Lower leg skin (tissue), 4 donors: ENCODE data around the gene UCKL1. TPM values are rescaled to one million over a fixed set of nuclear protein-coding genes. Genes with fewer than 3 reads are reported as not detected.

Experiments
- DNase-seq, 2 donors: peaks; one replicate each; pipeline ENCODE4 v3.0.0-alpha.2; 2019; ENCODE audit warnings: low spot score in 2 of 2
- H3K4me3 ChIP-seq: fragments of 200-600 bp; sonication (generic); 2 replicates; pipeline ENCODE4 v1.5.1; 2017; ENCODE audit warnings: mild to moderate bottlenecking, low read depth; ENCODE audit not compliant: poor library complexity, severe bottlenecking
- POLR2A ChIP-seq, 2 donors: fragments of 450-650 bp; IDR thresholded peaks; one replicate each; pipeline ENCODE4 v1.6.1; 2016 to 2017; ENCODE audit warnings: antibody characterized with exemption in 2 of 2, mild to moderate bottlenecking in 1 of 2, moderate library complexity in 1 of 2
- WGBS, 2 donors: methylation state at CpG; one replicate each; pipeline ENCODE4 v1.1.5; 2018; 5-methylcytosine and 5-hydroxymethylcytosine counted together
- intact Hi-C: fragments of 100-400 bp; cut with DNase I; formaldehyde crosslinking; loops from one replicate; pipeline ENCODE4 v1.15.0; 2023; ENCODE audit warnings: low total_unique reads
- total RNA-seq, 4 donors: library from RNA; depleted of rRNA; stranded (reverse); fragments of >200 nt; gene quantifications; one replicate each; pipeline ENCODE4 v1.1.0, GENCODE V29; 2016
- TF ChIP-seq, protein P1 (sequence below), 3 donors: fragments of 450-650 bp; IDR thresholded peaks; one replicate each; pipeline ENCODE4 v1.5.1; 2016; ENCODE audit warnings: antibody characterized with exemption in 3 of 3, mild to moderate bottlenecking in 3 of 3, moderate library complexity in 2 of 3

Gene UCKL1
- total RNA-seq, 4 donors from 2014 or later, result 28.1 to 44.3 (median 33.6) TPM

DNA sequence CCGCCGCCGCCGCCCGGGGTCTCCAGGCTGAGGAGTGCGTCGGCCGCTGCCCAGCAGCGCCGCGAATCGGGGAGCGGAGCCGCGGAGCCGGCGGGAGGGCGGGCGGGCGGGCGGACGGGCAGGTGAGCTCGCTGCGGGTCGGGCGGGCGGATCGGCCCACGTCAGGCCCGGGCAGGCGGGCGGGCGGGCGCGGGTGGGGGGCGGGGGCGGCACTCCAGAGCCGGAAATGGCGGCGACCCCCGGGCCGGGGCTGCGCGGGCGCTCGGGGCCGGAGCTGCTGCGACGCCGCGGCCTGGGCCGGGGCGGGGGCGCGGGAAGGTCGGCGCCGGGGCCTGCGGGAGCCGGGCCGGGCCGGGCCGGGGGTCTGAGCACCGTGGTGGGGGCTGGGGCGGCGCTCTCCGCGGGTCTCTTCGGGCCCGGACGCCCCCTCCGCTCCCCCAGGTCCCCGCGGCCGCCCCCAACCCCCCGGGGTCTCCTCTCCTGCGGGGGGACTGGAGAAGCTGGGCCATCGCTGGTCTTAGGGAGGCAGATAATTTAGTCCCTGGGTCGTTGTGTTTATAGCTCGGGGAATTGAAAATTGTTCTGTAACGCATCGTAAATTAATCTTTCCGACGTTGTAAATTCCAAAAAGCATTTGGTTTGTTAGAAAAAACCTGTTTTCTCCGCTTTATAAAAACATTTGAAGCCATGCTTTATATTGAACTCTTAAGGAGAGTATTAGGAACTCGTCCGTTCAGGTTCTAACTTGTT lies 60.8 kb downstream of the UCKL1 start:
- 0% methylated on average over 21 to 24 of the region's 87 CpGs for WGBS, 2 donors
- intact Hi-C loops, result no loop called here
- TF ChIP-seq, protein P1, sequence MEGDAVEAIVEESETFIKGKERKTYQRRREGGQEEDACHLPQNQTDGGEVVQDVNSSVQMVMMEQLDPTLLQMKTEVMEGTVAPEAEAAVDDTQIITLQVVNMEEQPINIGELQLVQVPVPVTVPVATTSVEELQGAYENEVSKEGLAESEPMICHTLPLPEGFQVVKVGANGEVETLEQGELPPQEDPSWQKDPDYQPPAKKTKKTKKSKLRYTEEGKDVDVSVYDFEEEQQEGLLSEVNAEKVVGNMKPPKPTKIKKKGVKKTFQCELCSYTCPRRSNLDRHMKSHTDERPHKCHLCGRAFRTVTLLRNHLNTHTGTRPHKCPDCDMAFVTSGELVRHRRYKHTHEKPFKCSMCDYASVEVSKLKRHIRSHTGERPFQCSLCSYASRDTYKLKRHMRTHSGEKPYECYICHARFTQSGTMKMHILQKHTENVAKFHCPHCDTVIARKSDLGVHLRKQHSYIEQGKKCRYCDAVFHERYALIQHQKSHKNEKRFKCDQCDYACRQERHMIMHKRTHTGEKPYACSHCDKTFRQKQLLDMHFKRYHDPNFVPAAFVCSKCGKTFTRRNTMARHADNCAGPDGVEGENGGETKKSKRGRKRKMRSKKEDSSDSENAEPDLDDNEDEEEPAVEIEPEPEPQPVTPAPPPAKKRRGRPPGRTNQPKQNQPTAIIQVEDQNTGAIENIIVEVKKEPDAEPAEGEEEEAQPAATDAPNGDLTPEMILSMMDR (IDR thresholded peaks at IDR 0.05), result no peak
- TF ChIP-seq POLR2A (IDR thresholded peaks at IDR 0.05), result no peak
- no peak for DNase-seq
- H3K4me3 ChIP-seq, result peak overlapping the region; percentile 55

DNA sequence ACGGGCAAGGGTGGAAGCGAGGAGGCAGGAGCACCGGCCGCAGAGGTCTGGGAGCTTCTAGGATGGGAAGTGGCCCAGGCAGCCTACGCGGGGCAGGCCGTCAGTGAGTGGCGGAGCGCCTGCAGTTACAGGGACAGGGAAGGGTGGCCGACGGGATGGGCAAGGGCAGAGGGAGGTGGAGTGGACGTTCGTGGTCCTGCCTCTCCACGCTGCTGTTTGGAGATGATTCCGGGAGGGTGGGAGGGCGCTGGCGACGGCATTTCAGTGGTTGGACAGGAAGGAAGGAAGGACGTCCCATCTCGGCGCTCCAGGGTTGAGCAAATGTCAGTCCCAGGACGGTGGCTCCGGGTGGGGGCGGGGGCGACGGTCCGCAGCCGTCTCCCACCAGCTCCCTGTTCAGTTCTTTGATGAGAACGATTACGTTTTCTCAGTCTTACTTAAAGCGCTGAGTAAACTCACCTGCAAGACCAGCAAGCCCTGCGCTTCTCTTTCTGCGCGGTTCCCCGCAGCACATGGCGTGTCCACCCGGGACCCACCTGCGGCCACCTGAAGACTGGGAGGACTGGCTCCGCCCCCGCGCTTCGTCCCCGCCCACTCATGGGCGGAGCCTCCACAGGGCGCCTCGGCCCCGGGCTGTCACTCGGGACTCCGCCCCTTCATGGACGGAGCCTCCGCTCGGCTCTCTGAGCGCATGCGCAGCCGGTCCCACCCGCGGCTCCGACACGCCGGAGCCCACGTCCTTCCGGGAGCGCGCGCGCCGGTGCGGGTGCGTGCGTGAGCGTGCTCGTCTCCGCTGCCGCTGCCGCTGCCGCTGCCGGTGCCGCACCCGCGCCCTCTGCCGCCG lies 61.6 kb downstream of the UCKL1 start, which contains the start of gene DNAJC5:
DNAJC5 (plus strand) TSS at position 769 of the 844 bp plus-strand sequence. CDS start 33,220 bp downstream, outside the sequence.
- peak within 1 kb of the TSS; percentile 55 for H3K4me3 ChIP-seq
- WGBS, 2 donors, result 2 to 3% methylated on average over 57 of the region's 82 CpGs
- peak; percentile 92 to 98 for DNase-seq
- no peak for TF ChIP-seq POLR2A (IDR thresholded peaks at IDR 0.05)
- TF ChIP-seq, protein P1 (IDR thresholded peaks at IDR 0.05), result no peak
- intact Hi-C loops, result no loop called here

DNA sequence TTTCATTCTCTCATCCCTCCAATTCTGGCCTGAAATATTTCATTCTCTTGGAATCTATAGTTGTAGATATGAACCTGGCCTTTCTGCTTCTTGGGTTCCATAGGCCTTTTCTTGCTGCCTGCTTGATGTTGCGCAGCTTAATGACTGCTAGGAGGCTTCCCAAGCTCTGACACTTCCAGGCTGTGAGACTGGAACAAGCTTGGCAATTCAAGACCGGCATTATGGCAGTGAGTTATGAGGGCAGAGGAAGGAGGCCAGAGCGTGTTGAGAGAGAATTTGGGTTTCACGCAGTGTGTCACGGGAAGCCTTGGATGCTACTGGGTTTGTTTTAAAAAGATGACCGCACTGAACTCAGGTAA lies 62.2 kb downstream of the UCKL1 start:
- TF ChIP-seq, protein P1 (IDR thresholded peaks at IDR 0.05), result no peak
- no peak for DNase-seq
- 17 to 30% methylated on average over 6 of the region's 6 CpGs for WGBS, 2 donors
- H3K4me3 ChIP-seq, result no peak overlapping the region
- intact Hi-C loops, result no loop called here

DNA sequence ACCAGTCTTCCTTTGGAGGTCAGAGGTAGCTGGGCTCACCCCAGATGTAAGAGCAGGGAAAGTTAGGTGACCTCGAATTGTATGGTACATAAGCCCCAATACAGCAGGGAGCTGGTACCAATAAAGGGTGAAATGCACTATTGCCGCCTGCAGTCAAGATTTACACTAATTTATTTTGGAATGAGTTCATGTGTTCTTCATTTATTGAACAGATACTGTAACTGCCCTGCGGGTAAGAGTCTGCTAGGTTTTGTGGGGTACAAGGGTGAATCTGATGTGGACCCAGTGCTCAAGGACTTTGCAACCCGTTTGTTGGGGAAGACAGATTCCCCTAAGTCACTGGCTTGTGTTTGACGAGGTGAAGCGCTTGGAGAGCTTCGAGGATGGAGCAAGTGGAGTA lies 63.8 kb downstream of the UCKL1 start:
- TF ChIP-seq, protein P1 (IDR thresholded peaks at IDR 0.05), result no peak
- TF ChIP-seq POLR2A (IDR thresholded peaks at IDR 0.05), result no peak
- intact Hi-C loops, result no loop called here
- WGBS, 2 donors, result 89% methylated on average over 7 of the region's 7 CpGs
- no peak overlapping the region for H3K4me3 ChIP-seq
- no peak for DNase-seq

DNA sequence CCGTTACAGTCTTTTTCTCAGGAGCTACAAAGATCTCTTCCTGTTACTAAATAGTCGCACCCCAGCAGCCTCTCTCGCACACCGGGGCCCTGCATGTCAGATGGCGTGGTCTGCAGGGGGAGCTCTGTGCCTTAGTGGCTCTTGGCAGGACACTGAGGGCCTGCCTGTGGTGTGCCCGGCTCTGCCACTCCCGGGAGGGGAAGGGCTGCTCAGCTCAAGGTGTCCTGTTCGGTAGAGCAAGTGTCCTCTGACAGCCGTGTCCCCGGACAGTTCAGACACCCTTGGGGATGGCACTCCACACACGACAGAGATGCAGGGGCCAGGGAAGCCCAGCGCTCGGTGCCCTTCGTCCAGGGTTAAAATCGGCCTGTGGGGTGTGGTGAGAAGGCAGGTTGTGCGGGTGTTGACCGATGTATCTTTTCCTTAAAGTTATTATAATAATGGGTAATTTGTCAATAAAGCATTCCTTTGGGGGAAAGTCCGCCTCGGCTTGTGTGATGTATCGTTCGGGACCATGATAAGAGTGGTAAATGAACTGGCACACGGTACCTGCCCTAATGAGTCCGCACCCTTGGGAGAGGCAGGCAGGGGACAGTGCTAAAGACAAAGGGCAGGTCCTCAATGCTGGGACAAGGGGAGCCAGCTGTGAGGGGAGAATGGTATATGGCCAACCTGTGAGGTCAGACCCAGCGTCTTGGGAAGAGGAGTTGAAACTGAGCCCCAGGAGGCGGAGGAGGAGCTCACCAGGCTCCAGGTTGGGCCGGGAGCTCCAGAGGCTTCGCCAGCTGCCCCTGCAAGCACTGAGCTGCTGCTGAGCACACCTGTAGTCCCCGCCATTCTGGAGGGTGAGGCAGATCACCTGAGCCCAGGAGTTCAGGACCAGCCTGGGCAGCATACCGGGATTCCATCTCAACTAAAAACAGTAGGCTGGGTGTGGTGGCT lies 64.9 kb downstream of the UCKL1 start:
- no peak overlapping the region for H3K4me3 ChIP-seq
- 90 to 92% methylated on average over 29 of the region's 29 CpGs for WGBS, 2 donors
- TF ChIP-seq POLR2A (IDR thresholded peaks at IDR 0.05), result no peak
- TF ChIP-seq, protein P1 (IDR thresholded peaks at IDR 0.05), result no peak
- intact Hi-C loops, result no loop called here
- no peak for DNase-seq
